HG03159 (cell line): Measurements from ENCODE around the gene ILKAP.

Source experiments
- ATAC-seq: cut with Tn5 transposase; IDR thresholded peaks from one replicate; pipeline ENCODE4 v1.9.1; 2021; ENCODE audit warnings: mild to moderate bottlenecking, moderate library complexity; ENCODE audit not compliant: unreplicated experiment

The ILKAP gene

DNA sequence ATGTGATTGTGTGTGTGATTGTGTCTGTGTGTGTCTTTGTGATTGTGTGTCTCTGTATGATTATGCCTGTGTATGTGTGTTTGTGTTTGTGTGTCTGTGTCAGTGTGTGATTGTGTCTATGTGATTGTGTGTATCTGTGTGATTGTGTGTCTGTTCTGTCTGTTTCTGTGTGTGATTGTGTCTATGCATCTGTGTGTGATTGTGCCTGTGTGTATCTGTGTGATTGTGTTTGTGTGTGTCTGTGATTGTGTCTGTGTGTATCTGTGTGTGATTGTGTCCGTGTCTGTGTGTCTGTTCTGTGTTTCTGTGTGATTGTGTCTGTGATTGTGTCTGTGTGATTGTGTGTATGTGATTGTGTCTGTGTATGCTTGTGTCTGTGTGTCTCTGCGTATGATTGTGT is 77.2 kb downstream of the ILKAP start:
- ATAC-seq, result no peak

DNA sequence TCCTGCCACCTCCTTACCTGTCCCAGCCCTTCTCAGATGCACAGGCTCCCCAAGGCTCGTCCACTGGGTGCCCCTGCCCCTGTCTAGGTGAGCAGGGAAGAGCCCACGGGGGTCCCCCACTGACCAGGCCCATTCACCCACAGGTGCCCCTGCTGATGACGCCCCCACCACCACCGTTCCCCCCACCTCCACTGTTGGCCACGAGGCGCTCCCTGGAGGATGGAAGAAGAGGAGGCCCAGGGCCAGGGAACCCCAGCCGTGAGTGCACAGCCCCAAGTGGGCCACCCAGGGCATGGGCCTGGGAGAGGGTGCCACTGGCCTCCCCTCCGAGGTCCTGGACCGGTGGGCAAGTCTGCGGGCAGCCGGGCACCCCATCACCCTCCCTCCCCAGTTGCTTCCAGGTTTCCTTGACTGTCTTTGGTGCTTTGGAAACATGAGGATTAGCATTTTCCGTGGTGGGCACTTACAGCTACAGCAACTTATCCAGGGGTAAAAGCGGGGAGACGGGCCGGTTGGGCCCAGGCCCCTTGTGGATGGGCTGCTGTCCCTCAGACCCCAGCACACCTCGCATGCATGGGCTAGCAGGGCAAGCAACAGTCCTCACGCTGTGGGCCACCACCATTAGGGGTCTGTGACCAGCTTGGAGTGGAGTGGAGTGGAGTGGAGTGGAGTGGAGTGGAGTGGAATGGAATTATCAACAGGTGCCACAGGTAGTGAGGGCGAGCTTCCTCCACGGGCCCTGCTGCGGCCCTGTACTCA is 78.2 kb downstream of the ILKAP start:
- ATAC-seq, result no peak

- no peak for ATAC-seq
Measured at GRCh38 chr2:238124488-238125126, 78.9 kb downstream of the ILKAP start.

DNA sequence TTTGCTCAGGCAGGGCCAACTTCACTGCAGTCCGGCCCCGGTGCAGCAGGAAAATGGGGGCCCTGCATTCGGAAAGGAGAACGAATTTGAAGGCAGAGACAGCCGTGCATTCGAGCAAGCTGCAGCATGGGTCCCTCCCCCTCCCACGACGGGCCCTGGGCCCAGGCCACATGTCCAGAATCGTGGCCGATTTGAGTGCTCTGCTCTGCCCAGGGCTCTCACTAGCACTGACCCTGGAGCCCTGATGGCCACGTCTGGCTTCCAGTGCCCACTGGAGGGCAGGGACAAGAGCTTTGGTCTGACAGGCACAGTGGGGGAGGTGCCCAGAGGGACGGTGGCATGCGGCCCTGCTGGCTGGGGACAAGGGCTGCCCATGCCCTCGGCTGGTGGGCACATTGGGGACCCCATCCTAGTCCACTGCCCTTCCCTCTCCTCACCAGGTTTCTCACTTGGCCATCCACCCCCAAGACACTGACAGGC is 79.5 kb downstream of the ILKAP start:
- ATAC-seq, result no peak

- no peak for ATAC-seq
Measured at GRCh38 chr2:238123218-238123971, 80.1 kb downstream of the ILKAP start.

GRCh38 chr2:238122287-238123217 is 80.9 kb downstream of the ILKAP start:
- no peak for ATAC-seq

DNA sequence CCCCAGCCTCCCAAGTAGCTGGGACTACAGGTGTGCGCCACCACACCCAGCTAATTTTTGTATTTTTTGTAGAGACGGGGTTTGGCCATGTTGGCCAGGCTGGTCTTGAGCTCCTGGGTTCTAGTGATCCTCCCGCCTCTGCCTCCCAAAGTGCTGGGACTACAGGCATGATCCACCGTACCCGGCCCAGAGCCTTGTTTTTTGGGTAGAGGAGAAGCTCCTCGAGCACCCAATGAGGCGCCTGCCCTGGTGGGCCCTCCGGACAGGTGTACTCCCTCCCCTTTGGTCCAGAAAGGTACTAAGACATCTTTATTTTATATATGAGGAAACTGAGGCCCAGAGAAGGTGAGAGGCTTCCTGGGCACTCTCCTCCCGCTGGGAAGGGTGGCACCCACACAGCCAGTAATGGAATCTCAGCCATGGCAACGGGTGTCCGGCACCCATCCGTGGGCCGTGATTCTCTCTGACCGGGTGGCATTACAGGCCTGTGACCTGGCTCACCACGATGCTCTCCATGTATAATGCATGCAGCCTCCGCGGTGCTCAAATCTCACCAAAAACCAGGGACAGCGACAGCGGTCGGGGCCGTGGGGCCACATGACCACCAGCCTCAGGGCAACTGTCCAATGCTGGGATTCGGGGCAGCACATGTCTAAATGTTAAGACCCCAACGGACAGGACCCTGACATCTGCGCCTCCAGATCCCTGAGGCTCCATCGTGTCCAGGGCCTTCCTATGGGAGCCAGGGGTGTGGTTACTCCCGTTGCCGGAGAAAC is 81.8 kb downstream of the ILKAP start:
- no peak for ATAC-seq

- ATAC-seq, result no peak
Measured at GRCh38 chr2:238120463-238121298, 82.8 kb downstream of the ILKAP start.
